Inferior parietal cortex (tissue), 1 donor: ENCODE measurements around the gene CLIP2.
"Not testable (repeated sequence)": the region's sequence is repeated elsewhere in the genome, so short reads cannot be mapped to it uniquely, and the experiment has no call there.

ENCODE experiments used
- DNase-seq: peaks from one replicate; pipeline ENCODE4 v3.0.0-alpha.2; 2016; ENCODE audit errors: extremely low spot score

CLIP2 gene

GRCh38 chr7:74297516-74298233, 8.5 kb downstream of the CLIP2 start:
- DNase-seq = no peak

- no peak for DNase-seq
Measured at GRCh38 chr7:74299401-74299800, 10.2 kb downstream of the CLIP2 start.

- no peak for DNase-seq
Measured at GRCh38 chr7:74300926-74301325, 11.7 kb downstream of the CLIP2 start.

GRCh38 chr7:74302745-74303221, 13.6 kb downstream of the CLIP2 start:
- no peak for DNase-seq

GRCh38 chr7:74304550-74304949, 15.3 kb downstream of the CLIP2 start:
- DNase-seq = no peak

GRCh38 chr7:74306004-74306729, 17.0 kb downstream of the CLIP2 start:
- no peak for DNase-seq

- peak; percentile 65 for DNase-seq
Measured at GRCh38 chr7:74306730-74307469, 17.7 kb downstream of the CLIP2 start.

GRCh38 chr7:74307738-74308505, 18.7 kb downstream of the CLIP2 start:
- DNase-seq = no peak

- no peak for DNase-seq
Measured at GRCh38 chr7:74309181-74309580, 20.0 kb downstream of the CLIP2 start.

GRCh38 chr7:74311305-74311744, 22.1 kb downstream of the CLIP2 start:
- no peak for DNase-seq

GRCh38 chr7:74312418-74313028, 23.3 kb downstream of the CLIP2 start:
- no peak for DNase-seq

- not testable (repeated sequence) for DNase-seq
Measured at GRCh38 chr7:74315891-74316290, 26.7 kb downstream of the CLIP2 start.

GRCh38 chr7:74317146-74317782, 28.1 kb downstream of the CLIP2 start:
- DNase-seq = no peak

GRCh38 chr7:74318043-74318442, 28.8 kb downstream of the CLIP2 start:
- DNase-seq = no peak

- no peak for DNase-seq
Measured at GRCh38 chr7:74320645-74321221, 31.5 kb downstream of the CLIP2 start.

GRCh38 chr7:74322892-74323291, 33.7 kb downstream of the CLIP2 start:
- DNase-seq = not testable (repeated sequence)

GRCh38 chr7:74324531-74325209, 35.5 kb downstream of the CLIP2 start:
- peak; percentile 36 for DNase-seq

GRCh38 chr7:74325210-74325565, 36.0 kb downstream of the CLIP2 start:
- DNase-seq = no peak

- DNase-seq = no peak
Measured at GRCh38 chr7:74329225-74329624, 40.0 kb downstream of the CLIP2 start.
